ENCODE measurements around the gene TMEM86A.
A peak's percentile ranks its signal among the peaks of the same experiment; 100 is the strongest.

TMEM86A gene

DNA sequence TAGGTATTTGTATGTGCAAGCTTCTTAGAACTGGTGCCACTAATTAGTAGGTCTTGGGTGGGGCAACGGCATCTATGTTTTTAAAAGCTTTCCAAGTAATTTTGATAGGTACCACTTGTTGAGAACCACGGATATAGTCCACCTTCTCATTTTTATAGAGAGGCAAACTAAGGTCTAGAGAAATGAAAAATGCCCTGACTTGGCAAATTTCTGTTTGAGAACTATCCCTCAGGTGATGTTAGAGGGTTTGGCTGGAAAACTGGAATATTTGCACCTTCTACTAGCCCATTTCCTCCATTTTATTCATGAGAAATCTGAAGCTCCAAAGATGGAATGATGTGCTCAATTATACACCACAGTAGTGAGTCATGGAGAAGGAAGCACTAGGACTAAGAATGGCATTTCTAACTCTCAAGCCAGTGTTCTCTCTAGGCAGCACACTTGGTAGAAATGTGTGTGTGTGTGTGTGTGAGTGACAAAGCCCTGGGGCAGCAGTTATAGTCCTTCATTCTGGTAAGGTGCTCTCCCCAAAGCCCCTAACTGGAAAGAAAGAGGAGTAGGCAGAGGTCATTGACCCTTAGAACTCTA is 1.8 kb upstream of the TMEM86A start:
- Histone ChIP-seq H3K9me3 (replicated peaks in 1 of 11) (no peaks in the 10 kb centered on the region), H4K20me1 (peaks cover 0 to 13% (median 0%) of the 10 kb centered on the region in 11 experiments; a peak in 3 of 22 replicates), H3K4me3 (no peak overlapping the region), H3K27me3 (no peaks in the 10 kb centered on the region), H3K9ac (no peak overlapping the region; a peak in 1 of 22 replicates), H3K27ac (peak overlapping the region in 4 of 11 experiments; percentile 52 to 90 (median 82); a peak in 6 of 22 replicates), H3K4me1 (peaks cover 19 to 53% (median 42%) of the 10 kb centered on the region in 10 experiments), H3K36me3 (peaks cover 0 to 11% (median 0%) of the 10 kb centered on the region in 11 experiments; a peak in 9 of 22 replicates), H3K4me2 (peak overlapping the region in 6 of 11 experiments; percentile 87 to 100 (median 96); a peak in 12 of 22 replicates)
- TF ChIP-seq Cebpa-rat (IDR thresholded peaks at IDR 0.05) = no peak

DNA sequence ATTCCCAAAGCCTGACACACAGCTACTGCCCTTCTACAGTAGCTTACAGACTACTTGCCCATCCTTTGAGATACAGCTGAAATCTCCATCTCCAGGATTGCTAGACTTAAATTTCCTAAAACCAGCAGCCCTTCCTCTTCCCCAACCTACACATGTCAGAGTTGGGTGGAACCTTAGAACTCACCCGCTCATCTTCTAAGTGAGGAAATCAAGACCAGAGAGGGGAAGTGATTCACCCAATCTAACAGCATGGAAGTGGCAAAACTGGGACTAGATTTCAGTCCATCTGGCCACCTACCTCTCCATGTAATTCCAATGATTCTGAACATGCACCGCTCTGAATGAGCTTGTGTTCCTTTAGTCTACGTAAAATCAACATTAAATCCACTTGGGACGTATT is 1.0 kb upstream of the TMEM86A start:
- H3K4me2 ChIP-seq = peak overlapping the region in 10 of 11 experiments; percentile 87 to 100 (median 96); a peak in 18 of 22 replicates
- no peak for TF ChIP-seq Cebpa-rat (IDR thresholded peaks at IDR 0.05)
- peak overlapping the region in 3 of 11 experiments; percentile 82 to 89 (median 84); a peak in 4 of 22 replicates for H3K9ac ChIP-seq
- H3K4me1 ChIP-seq = peaks cover 19 to 53% (median 43%) of the 10 kb centered on the region in 10 experiments
- peaks cover 0 to 22% (median 0%) of the 10 kb centered on the region in 11 experiments; a peak in 3 of 22 replicates for H4K20me1 ChIP-seq
- peaks cover 0 to 19% (median 0%) of the 10 kb centered on the region in 11 experiments; a peak in 9 of 22 replicates for H3K36me3 ChIP-seq
- peak overlapping the region in 5 of 11 experiments; percentile 72 to 90 (median 81); a peak in 8 of 22 replicates for H3K27ac ChIP-seq
- no peaks in the 10 kb centered on the region for H3K9me3 ChIP-seq (replicated peaks in 1 of 11)
- H3K4me3 ChIP-seq = peak overlapping the region in 1 of 10 experiments; percentile 90; a peak in 1 of 20 replicates
- no peaks in the 10 kb centered on the region for H3K27me3 ChIP-seq

DNA sequence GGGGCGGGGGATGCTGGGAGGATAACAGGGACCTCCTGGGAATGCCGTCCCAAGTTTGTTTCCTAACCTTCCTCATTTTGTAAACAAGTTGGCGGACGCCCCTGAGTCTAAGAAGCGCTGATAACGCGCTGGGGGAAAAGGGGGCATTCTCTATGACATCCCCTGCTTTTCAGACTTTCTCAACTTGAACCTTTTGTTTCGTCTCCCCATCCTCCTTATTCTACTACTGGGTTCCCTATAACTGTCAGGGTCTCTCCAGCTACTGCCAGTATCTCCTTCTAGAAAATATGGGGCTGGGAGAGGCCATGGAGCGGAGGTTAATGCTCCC is 654 bp downstream of the TMEM86A start:
- Histone ChIP-seq H3K4me2 (peak overlapping the region; percentile 79 to 100 (median 96)), H3K9ac (peak overlapping the region; percentile 62 to 93 (median 84)), H3K27me3 (no peaks in the 10 kb centered on the region), H3K36me3 (peaks cover 0 to 36% (median 0%) of the 10 kb centered on the region in 11 experiments; a peak in 9 of 22 replicates), H3K4me3 (peak overlapping the region; percentile 70 to 95 (median 93)), H4K20me1 (peaks cover 0 to 34% (median 0%) of the 10 kb centered on the region in 11 experiments; a peak in 5 of 22 replicates), H3K27ac (peak overlapping the region; percentile 43 to 90 (median 76); a peak in 21 of 22 replicates), H3K9me3 (replicated peaks in 1 of 11) (no peaks in the 10 kb centered on the region), H3K4me1 (peaks cover 19 to 51% (median 37%) of the 10 kb centered on the region in 10 experiments)
- TF ChIP-seq Cebpa-rat (IDR thresholded peaks at IDR 0.05) = no peak

DNA sequence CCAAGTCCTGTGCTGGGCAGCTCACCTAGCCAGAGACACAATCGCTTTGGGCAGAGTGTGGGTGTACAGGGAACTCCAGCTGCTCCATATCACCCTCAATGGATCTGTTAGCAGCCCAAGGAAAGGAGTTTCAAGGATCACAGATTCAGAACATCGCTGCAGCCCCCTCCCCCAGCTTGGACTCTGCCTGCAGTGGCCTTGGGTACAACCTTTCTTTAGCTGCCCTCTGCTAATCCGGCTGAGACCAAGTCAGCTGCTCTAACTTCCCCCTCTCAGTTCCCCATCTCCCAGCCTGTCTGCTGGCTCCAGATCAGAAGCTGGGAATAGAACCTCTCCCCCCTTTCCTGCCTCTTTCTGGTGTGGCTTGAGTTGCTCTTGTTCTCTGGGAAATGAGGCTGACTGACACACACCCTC is 1.3 kb downstream of the TMEM86A start:
- peaks cover 0 to 41% (median 0%) of the 10 kb centered on the region in 11 experiments; a peak in 9 of 22 replicates for H3K36me3 ChIP-seq
- TF ChIP-seq Cebpa-rat (IDR thresholded peaks at IDR 0.05) = no peak
- peaks cover 0 to 6% (median 0%) of the 10 kb centered on the region in 11 experiments; a peak in 5 of 22 replicates for H3K27me3 ChIP-seq
- H3K27ac ChIP-seq = peak overlapping the region in 7 of 11 experiments; percentile 72 to 90 (median 81); a peak in 9 of 22 replicates
- H3K4me1 ChIP-seq = peaks cover 19 to 49% (median 34%) of the 10 kb centered on the region in 10 experiments
- peaks cover 0 to 40% (median 0%) of the 10 kb centered on the region in 11 experiments; a peak in 5 of 22 replicates for H4K20me1 ChIP-seq
- H3K4me2 ChIP-seq = peak overlapping the region; percentile 79 to 100 (median 96)
- no peaks in the 10 kb centered on the region for H3K9me3 ChIP-seq (replicated peaks in 1 of 11)
- H3K9ac ChIP-seq = peak overlapping the region in 10 of 11 experiments; percentile 79 to 93 (median 84); a peak in 12 of 22 replicates
- H3K4me3 ChIP-seq = peak overlapping the region; percentile 70 to 95 (median 93); a peak in 16 of 20 replicates

DNA sequence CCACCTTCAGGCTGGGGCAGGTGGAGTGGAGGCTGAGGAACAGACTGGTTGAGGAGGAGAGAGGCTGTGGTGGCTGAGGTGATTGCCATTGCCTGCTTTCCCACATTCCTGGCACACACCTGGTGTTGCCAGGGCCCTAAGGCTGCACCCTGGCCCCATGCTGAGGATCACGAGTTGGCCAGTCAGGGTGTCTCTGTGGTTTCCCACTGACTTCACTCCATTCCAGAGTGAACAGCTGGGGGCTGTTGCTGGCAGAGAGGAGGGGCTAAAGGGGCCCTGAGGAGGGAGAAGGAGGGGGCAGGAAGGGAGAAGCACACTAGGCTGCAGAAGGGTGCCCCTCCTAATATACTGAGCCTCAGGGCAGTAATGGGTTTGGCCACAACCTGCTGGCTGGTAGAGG is 1.8 kb downstream of the TMEM86A start:
- H3K27me3 ChIP-seq = peaks cover 3 to 11% (median 5%) of the 10 kb centered on the region in 11 experiments; a peak in 20 of 22 replicates
- H3K4me2 ChIP-seq = peak overlapping the region; percentile 79 to 100 (median 96); a peak in 21 of 22 replicates
- H3K4me1 ChIP-seq = peaks cover 19 to 49% (median 34%) of the 10 kb centered on the region in 10 experiments
- peak overlapping the region in 5 of 10 experiments; percentile 80 to 95 (median 94); a peak in 7 of 20 replicates for H3K4me3 ChIP-seq
- H3K9ac ChIP-seq = peak overlapping the region in 4 of 11 experiments; percentile 34 to 89 (median 75); a peak in 4 of 22 replicates
- no peak for TF ChIP-seq Cebpa-rat (IDR thresholded peaks at IDR 0.05)
- H3K27ac ChIP-seq = peak overlapping the region in 4 of 11 experiments; percentile 42 to 90 (median 82); a peak in 5 of 22 replicates
- no peaks in the 10 kb centered on the region; a peak in 1 of 22 replicates for H3K9me3 ChIP-seq (replicated peaks in 1 of 11)
- H4K20me1 ChIP-seq = peaks cover 0 to 44% (median 0%) of the 10 kb centered on the region in 11 experiments; a peak in 5 of 22 replicates
- H3K36me3 ChIP-seq = peaks cover 0 to 41% (median 0%) of the 10 kb centered on the region in 11 experiments; a peak in 9 of 22 replicates

DNA sequence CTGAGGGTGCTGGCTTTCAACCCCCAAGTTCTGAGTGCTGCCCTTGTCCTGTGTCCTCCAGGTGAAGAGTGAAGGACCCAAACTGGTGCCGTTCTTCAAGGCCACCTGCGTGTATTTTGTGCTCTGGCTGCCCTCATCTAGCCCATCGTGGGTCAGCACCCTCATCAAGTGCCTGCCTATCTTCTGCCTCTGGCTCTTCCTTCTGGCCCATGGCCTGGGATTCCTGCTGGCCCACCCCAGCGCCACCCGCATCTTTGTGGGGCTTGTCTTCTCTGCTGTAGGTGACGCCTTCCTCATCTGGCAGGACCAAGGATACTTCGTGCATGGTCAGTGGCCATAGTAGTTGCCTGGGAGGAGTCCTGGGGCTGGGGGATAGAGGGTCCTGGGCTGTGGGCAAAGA is 2.3 kb downstream of the TMEM86A start:
- Histone ChIP-seq H3K4me3 (peak overlapping the region in 3 of 10 experiments; percentile 80 to 95 (median 94); a peak in 3 of 20 replicates), H3K36me3 (peaks cover 0 to 41% (median 0%) of the 10 kb centered on the region in 11 experiments; a peak in 9 of 22 replicates), H3K9ac (peak overlapping the region in 2 of 11 experiments; percentile 34 to 66; a peak in 3 of 22 replicates), H4K20me1 (peaks cover 0 to 44% (median 0%) of the 10 kb centered on the region in 11 experiments; a peak in 5 of 22 replicates), H3K9me3 (replicated peaks in 1 of 11) (no peaks in the 10 kb centered on the region; a peak in 2 of 22 replicates), H3K4me1 (peaks cover 23 to 54% (median 38%) of the 10 kb centered on the region in 10 experiments), H3K27ac (peak overlapping the region in 1 of 11 experiments; percentile 90; a peak in 3 of 22 replicates), H3K27me3 (peaks cover 8 to 16% (median 10%) of the 10 kb centered on the region in 11 experiments), H3K4me2 (peak overlapping the region in 8 of 11 experiments; percentile 91 to 100 (median 96); a peak in 14 of 22 replicates)
- no peak for TF ChIP-seq Cebpa-rat (IDR thresholded peaks at IDR 0.05)

DNA sequence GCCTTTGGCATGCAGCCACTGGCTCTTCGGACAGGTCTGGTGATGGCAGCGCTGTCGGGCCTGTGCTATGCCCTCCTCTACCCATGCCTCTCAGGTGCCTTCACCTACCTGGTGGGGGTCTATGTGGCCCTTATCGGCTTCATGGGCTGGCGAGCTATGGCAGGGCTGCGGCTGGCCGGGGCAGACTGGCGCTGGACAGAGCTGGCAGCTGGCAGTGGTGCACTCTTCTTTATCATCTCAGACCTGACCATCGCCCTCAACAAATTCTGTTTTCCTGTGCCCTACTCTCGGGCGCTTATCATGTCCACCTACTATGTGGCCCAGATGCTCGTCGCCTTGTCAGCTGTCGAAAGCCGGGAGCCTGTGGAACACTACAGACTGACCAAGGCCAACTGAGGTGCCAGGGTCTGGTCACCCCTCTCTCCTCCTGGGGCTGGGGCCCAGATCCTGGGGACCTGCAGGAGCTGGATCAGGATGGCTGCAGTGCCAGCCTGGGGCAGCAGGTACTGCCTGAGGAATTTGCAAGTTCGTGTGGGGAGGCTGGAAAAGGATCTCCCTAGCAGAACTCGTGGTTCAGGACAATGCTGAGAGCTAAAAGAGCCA is 3.1 kb downstream of the TMEM86A start:
- Histone ChIP-seq H3K27me3 (peaks cover 14 to 23% (median 18%) of the 10 kb centered on the region in 11 experiments), H4K20me1 (peaks cover 0 to 44% (median 0%) of the 10 kb centered on the region in 11 experiments; a peak in 5 of 22 replicates), H3K9me3 (replicated peaks in 1 of 11) (no peaks in the 10 kb centered on the region; a peak in 2 of 22 replicates), H3K27ac (no peak overlapping the region), H3K4me1 (peaks cover 31 to 55% (median 44%) of the 10 kb centered on the region in 10 experiments), H3K4me3 (no peak overlapping the region), H3K9ac (no peak overlapping the region; a peak in 1 of 22 replicates), H3K36me3 (peaks cover 0 to 41% (median 0%) of the 10 kb centered on the region in 11 experiments; a peak in 9 of 22 replicates), H3K4me2 (peak overlapping the region in 2 of 11 experiments; percentile 96 to 98; a peak in 3 of 22 replicates)
- no peak for TF ChIP-seq Cebpa-rat (IDR thresholded peaks at IDR 0.05)
